Measurements from ENCODE around the gene RAB1A. TPM values are rescaled to one million over a fixed set of nuclear protein-coding genes. Genes with fewer than 3 reads are reported as not detected.

The RAB1A gene
- total and polyA plus RNA-seq, 9 of the 15 experiments (the other 6 are each of a cell fraction or from before 2014, with no cell fraction given): 43.8 to 163 (median 67.7) TPM

GRCh38 chr2:65056215-65057053, 73.5 kb downstream of the RAB1A start, which contains the start of gene CEP68 (continued):
- TF ChIP-seq ZNF512 (tag; IDR thresholded peaks at IDR 0.05) (no peak), KDM2B (CRISPR knock-in tag; IDR thresholded peaks at IDR 0.05) (no peak), RFX1 (IDR thresholded peaks at IDR 0.05) (no peak), KDM1A (IDR thresholded peaks at IDR 0.05) (peak; percentile 91 to 93), E2F8 (IDR thresholded peaks at IDR 0.05; ENCODE audit: low read depth, partially characterized antibody) (no peak), NBN (IDR thresholded peaks at IDR 0.05; ENCODE audit: low read depth) (no peak), AFF1 (IDR thresholded peaks at IDR 0.05; ENCODE audit: low read depth in 1 of 2, partially characterized antibody in 2 of 2) (no peak), ELF2 (CRISPR knock-in tag; IDR thresholded peaks at IDR 0.05) (0 out of 2 replicates have a peak, but pooled peaks have one; percentile 14), ZBTB11 (CRISPR knock-in tag; IDR thresholded peaks at IDR 0.05) (0 out of 6 replicates have a peak, but pooled peaks of 1 of the 3 experiments have one; percentile 54), ATF2 (CRISPR knock-in tag; IDR thresholded peaks at IDR 0.05) (peak; percentile 59; the same call in 1 of the 2 replicates), GATAD2B (IDR thresholded peaks at IDR 0.05; ENCODE audit: borderline replicate concordance) (peak; percentile 91; the same call in 1 of the 2 replicates)

Measured in K562 (cell line).